Measurements from ENCODE around the gene ARMC6.

Gene ARMC6

DNA sequence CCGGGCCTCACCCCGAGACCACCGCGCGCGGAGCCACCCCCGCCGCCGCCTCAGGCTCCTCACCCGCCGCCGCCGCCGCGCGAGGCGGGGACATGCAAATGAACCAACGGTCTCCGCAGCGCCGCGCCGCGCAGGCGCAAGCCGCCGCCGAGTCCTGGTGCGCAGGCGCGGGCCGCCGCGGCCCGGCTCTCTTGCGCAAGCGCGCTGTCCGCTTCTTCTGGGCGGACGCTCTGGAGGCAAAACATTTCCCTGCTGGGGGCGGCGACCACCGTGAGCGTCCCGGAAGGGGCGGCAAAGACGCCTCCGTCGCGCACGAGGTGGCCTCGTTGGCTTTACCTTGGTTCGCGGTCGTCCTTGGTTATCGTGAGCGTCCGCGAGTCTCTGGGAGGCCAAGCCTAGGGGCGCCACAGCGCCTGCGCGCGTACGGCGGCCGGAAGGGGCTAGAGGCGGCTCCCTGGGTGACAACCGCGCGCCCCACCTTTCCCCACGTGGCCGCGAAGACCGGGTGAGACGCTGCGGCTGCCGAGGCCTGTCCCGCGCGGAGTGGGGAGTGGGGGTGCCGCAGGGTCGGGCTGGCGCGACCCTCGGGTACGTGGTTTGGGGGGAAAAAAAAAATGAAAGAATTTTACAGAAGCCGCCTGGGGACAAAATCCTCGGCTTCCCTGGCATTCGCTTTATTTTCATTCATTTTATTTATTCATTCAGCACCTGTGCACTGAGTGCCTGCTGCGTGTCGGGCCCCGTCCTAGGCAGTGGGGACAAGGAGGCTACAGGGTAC, at the start of gene ARMC6, which contains the start of gene SUGP2:
Gene ARMC6, plus strand, starts transcription at position 178 of the 778 bp plus-strand sequence. CDS start 607 bp downstream, outside the sequence.
Gene SUGP2, minus strand, starts transcription at position 92 of the 778 bp plus-strand sequence. CDS start 2,446 bp downstream, outside the sequence.
- peak within 1 kb of the TSS; percentile 67 to 100 (median 97) for H3K27ac ChIP-seq

DNA sequence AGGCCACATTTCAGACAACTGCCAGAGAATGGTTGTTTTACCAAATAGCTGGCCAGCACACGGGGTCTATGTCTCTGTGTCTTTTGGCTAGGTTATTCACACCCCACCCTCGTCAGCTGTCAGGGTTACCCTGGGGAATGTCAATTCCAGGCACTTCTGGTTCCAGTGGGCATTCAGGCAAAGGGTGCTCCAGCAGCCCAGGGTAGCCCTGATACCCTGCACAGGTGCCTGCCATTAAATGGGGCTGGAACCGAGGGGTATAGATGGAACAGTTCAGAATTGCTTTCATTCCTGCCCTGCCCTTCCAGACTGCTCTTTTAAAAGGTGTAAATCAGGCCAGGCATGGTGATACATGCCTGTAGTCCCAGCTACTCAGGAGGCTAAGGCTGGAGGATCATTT, 49.2 kb upstream of the ARMC6 start:
- Histone ChIP-seq H3K4me3 (no peak overlapping the region), H3K27ac (no peak overlapping the region)

More for the DNA sequence above, at the start of gene ARMC6, which contains the start of gene SUGP2:
- H3K4me3 ChIP-seq, result peak within 1 kb of the TSS; percentile 56 to 97 (median 77)

DNA sequence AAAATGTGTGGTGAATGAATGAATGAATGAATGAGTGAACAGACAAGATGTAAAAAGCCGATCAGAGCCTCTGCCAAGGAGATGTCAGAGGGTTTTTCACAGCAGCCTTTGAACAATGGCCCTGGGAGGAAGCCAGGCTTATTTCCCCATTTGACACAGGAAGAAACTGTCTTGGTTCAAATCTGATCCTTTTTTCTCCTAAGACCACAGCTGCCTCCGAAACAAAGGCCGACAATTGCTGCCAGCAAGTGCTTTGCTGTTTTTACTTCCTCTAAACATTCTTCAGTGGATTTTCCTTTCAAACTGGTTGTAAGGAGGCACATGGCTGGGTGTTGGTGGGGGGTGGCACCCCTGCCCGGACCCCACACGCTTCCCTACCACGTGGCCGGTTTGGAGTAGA, 48.1 kb upstream of the ARMC6 start:
- Histone ChIP-seq H3K4me3 (no peak overlapping the region), H3K27ac (peak overlapping the region in 3 of 21 experiments; percentile 30 to 55 (median 46))

DNA sequence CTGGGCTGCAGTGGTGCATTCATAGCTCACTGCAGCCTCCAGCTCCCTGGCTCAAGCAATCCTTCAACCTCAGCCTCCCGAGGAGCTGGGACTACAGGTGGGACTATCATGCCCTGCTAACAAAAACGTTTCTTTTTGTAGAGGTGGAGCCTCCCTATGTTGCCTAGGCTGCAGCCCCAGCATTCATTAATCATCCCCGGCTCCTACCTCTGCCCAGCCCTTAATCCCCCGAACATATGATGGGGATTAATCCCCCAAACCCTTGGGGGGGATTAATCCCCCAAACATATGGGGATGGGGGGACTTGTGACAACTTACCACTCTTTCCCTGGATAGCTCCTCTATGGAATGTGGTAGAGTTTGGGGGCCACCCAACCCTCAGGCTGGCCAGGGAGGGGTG, 45.9 kb upstream of the ARMC6 start:
- no peak overlapping the region for H3K27ac ChIP-seq
- H3K4me3 ChIP-seq, result no peak overlapping the region

DNA sequence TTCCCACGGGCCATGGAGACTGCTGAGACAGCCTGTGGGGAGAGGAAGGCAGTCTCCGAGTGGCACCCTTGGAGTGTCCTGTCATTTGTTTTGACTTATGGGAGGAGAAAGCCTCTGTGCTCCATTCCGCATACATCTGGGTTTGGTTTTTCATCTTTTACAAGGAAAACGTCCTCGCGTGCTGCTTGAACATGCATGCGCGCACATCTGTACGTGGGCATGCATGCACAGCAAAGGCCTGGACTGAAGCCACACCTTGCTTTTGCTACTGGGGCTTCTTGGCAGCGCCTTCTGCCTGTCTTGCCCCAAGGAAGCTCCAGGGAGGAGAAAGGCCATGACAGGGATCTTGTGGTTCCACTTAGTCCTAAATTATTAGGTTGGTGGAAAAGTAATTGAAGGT, 44.1 kb upstream of the ARMC6 start:
- Histone ChIP-seq H3K27ac (no peak overlapping the region), H3K4me3 (no peak overlapping the region)

DNA sequence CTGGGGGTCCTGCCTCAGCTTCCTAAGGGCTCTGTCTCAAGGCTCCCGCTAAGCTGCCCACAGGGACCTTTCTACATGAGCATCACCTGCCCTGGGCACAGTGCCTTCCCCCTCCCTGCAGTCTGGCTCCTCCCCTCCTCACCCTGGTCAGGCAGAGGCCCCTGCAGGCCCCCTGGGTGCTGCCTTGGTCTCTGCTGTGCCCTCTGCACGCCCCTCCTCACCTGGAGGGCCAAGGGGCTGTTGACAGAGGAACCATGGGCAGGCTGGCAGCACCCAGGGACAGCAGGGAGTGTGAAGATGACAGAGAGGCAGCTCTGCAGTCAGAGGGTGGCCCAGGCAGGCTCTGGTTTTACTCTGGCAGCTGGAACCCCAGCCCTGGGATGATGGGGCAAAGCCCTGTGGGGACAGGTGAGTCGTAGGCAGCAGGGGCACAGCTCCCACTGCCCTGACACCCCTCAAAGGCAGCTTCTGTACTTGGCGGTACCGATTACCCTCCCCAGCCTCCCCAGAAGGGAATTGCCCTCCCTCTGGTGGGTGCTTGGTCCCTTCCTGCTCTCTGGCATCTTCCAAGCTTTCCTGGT, 43.2 kb upstream of the ARMC6 start:
- Histone ChIP-seq H3K27ac (no peak overlapping the region), H3K4me3 (no peak overlapping the region)

DNA sequence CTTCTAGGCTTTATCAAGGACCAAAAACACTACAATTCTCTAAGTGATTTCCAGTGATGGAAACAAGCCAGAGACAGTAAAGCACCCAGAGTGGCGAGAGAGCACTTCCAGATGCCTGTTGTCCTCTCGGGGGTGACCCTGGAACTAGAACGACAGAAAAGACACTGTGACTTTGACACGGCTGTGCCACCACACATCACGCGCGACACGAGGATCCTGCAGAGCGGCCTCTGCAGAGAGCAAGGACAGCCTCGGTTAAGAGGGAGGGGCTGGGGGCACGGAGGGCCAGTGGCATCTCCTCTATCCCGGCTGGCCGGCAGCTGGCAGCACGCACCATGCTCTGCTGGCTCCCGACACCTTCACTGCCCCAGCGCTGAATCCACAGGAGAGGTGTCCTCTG, 42.4 kb upstream of the ARMC6 start:
- no peak overlapping the region for H3K4me3 ChIP-seq
- no peak overlapping the region for H3K27ac ChIP-seq

DNA sequence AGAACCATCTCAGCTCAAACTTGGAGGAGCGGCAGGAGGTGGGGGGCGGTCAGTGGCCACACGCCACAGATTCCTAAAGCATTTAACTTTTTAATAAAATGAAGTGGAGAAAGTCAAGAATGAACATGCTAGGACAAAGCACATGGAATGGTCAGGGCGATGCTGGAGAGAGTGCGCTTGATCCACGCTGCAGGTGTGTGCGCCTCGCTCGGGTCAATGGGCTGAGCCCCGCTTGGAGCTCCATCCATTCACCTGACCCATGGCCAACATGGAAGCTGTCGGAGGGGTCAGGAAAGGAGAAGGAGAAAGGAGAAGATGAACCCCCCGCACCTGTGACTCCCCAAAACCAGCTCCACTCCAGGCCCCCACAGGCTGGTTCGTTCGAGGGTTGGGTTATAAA, 41.9 kb upstream of the ARMC6 start:
- H3K27ac ChIP-seq, result no peak overlapping the region
- no peak overlapping the region for H3K4me3 ChIP-seq

DNA sequence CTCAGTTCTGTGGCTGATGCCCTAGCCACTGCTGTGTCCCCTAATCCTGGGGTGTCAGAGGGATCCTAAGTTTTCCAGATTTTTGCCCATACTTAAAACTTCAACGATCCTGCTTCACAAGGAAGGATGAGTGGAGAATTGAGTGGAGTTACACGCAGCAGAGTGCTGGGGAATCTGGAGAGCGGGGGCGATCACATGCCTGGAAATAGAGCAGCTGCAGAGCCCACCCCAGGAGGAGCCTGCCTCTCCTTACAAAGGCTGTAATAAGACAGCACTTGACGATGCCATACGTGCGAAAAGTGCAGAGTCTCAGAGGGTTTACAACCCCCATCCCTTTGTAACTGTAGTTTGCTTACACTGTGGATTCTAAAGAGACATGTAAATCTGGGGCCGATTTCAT, 40.7 kb upstream of the ARMC6 start:
- Histone ChIP-seq H3K27ac (no peak overlapping the region), H3K4me3 (no peak overlapping the region)

DNA sequence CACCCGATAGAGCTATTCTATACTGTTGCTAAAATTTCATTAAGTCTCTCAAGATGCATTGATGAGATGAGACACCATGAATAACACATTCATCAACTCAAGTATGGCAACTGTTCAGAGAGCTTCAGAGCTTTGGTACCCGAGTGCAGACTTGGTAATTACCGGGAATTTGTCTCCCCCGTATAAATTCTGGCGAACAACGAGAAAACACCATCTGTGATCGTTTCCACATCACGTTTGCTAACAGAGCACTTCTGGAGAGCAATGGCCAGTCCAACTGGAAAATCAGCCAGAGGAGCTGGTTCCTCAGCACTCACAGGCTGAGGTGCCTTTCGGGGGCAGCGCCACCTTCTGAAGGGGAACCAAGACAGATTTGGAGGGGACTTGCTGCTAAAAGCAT, 40.3 kb upstream of the ARMC6 start:
- H3K4me3 ChIP-seq, result no peak overlapping the region
- H3K27ac ChIP-seq, result no peak overlapping the region

DNA sequence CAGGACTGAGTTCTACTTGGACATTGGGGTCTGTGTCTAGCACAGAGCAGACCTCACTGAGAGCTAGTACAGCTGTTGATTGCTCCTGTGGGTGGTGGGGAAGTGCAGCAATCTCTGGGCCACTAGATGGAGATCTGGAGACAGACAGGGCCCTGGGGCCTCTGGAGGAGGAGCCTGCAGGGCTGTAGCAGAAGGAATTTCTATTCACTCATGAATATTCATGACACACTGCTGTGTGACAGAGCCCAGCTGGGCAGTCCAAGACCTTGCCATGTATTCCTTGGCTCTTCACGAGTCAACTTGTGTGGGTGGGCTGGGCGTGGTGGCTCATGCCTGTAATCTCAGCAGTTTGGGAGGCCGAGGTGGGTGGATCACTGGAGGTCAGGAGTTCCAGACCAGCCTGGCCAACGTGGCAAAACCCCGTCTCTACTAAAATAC, 37.6 kb upstream of the ARMC6 start:
- no peak overlapping the region for H3K27ac ChIP-seq
- no peak overlapping the region for H3K4me3 ChIP-seq

DNA sequence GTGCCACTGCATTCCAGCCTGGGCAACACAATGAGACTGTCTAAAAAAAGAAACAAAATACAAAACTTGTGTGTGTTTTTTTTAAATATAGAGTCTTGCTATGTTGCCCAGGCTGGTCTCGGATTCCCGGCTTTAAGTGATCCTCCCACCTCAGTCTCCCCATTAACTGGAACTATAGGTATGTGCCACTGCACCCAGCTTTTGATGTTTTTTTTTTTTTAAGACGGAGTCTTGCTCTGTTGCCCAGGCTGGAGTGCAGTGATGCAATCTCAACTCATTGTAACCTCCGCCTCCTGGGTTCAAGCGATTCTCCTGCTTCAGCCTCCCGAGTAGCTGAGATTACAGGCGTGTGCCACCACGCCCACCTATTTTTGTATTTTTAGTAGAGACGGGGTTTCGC, 37.1 kb upstream of the ARMC6 start:
- H3K4me3 ChIP-seq, result no peak overlapping the region
- no peak overlapping the region for H3K27ac ChIP-seq

DNA sequence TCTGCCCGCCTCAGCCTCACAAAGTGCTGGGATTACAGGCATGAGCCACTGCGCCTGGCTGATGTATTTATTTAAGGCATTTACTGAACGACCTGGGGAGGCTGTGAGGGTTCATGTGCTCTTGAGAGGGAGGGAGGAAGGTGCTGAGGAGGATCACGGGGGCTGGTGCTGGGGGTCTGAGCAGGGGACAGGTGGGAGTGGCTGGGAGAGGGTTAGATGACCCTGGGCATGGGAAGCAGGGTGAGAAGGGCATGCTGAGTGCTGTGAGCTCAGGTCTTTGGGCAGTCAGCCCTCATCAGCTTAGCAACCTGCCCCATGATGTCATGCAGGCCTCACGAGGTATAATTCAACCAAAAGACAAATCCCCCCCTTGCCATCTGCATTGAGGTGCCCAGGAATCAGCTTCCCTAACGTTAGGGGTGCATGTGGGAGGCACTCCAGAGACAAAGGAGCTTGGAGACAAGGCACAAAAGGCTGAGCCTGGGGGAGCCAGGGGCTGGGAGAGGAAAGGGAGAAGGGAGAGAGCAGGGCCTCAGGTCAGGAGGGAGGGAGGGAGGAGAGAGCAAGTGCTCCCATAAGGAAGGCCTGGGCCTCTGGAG, 36.5 kb upstream of the ARMC6 start:
- Histone ChIP-seq H3K27ac (no peak overlapping the region), H3K4me3 (no peak overlapping the region)

DNA sequence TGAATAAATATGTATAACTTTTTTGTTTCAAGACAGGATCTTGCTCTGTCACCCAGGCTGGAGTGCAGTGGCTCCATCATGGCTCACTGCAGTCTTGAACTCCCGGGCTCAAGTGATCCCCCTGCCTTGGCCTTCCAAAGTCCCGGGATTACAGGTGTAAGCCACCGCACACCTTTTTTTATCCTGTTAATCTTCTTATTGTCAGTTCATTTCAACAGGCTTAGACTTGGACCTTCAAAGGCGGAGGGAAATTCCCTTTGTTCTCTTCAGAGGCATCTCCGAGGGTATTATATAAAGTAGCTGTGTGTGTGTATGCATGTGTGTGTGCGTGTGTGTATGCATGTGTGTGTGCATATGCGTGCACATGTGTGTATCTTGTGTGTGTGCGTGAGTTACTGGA, 35.1 kb upstream of the ARMC6 start:
- Histone ChIP-seq H3K4me3 (no peak overlapping the region), H3K27ac (no peak overlapping the region)

DNA sequence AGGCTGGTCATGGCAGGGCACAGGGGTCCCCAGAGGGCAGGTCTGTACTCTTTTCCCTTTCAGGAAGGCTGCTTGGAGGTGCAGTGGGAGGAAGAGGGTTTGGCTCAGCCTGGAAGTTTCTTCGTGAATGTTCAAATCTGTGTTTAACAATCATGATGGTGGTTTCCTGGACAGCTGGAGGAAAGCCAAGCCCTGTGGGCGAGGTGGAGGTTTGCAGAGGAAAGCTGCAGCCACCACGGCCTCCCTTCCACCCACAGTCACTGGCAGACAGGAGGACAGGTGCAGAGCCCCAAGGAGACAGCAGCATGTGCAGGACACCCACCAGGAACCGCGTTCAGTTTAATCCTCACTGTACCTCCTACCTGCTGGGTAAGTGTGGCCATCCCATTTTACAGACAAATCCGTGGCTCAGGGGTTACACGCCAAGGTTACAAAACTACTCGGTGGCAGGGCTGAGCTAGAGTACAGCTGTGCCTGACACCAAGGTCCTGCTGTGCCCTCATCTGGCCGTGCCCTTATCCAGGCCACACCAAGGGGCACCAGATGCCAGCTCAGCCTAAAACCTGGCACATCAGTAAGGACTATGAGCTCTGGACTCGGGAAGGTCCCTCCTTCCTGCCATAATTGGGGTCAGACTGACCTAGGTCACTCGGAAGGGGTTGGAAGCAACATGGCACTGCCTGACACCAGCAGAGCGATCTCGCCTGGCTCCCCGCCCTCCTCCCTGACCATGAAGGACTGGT, 34.2 kb upstream of the ARMC6 start:
- no peak overlapping the region for H3K4me3 ChIP-seq
- H3K27ac ChIP-seq, result no peak overlapping the region

DNA sequence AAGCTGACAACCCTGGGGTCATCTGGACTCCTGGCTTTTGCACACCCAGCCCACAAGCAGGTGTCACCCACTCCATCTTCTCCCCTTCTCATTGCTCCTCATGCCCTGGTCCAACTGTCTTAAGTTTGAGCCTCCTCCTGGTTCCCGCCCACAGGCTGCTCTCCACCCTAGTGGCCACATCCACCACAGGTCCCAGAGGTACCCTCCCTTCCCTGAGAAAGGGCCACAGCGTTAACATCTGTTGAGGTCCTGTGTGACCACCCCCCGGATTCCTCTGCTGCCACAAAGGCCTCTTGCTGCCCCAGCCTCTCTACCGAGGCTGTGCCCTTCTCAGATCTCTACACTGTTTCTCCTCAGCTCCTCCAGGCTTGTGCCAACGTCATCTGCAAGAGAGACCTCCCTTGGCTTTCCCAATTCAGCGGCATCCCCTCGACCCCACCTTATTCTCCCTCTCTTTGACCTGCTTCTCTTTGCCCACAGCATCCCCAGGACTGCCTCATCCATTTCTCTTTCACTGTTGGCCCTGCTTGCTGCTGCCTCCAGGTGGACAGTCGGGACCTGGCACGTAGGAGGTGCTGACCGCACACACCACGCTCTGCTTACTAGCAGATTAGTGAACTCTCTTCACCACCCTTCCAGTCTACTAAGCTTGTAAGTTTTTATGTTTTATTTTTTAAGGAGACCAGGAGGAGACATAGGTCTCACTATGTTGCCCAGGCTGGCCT, 33.3 kb upstream of the ARMC6 start:
- Histone ChIP-seq H3K27ac (no peak overlapping the region), H3K4me3 (no peak overlapping the region)

DNA sequence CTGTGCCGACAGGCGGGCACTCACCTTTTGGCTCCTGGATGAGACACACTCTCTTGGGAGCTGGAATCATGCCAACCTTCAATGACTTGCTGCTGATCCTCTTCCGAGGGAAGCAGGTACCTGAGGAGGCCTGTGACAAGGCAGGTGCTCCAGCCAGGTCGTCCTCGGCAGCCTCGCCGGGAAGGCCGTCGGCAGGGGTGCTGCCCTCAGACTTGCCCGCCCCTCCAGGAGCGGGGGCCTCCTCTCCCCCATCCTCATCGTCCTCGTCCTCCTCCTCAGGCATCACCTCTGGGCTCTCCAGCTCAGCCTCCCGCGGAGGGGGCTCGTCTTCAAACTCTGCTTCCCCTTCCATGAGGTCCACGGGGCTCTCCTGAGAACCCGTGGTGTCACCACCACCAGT, 29.3 kb upstream of the ARMC6 start:
- Histone ChIP-seq H3K27ac (no peak overlapping the region), H3K4me3 (no peak overlapping the region)

DNA sequence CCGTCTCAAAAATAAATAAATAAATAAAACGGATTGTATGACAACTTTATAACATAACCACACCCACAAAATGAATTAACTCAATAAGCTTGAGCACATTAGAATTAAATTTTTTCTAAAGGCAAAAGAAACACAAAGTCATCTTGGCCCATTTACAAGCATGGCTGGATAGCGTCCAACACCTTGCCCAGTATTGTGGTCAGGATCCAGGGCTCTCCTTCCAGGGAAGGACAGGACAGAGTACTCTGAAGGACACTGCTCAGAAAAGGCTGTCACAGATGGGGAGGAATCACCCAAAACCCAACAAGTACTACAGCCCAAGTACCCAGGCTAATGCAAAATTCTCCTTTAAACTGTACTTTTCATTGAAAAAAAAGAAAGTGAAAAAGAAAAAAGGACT, 27.2 kb upstream of the ARMC6 start:
- Histone ChIP-seq H3K27ac (no peak overlapping the region), H3K4me3 (no peak overlapping the region)

DNA sequence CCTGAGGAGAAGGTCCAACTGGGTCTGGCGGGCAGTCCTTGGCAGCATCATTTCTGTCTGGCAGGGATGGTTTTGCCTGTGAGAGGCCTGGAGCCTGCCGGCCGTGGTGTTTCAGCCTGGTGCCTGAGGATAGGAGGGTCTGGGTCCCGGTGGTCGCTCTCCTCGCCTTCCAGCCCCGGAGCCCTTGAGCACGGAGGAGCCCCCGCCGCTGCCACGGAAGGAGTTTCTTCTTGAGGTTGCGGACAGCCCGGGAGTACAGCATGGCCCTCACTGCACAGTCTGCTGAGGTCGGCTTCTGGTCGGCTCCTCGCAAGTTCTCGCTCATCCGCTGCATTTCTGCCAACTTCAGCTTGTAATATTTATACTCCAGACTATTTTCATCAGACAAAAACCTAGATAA, 23.5 kb upstream of the ARMC6 start:
- Histone ChIP-seq H3K4me3 (no peak overlapping the region), H3K27ac (no peak overlapping the region)

DNA sequence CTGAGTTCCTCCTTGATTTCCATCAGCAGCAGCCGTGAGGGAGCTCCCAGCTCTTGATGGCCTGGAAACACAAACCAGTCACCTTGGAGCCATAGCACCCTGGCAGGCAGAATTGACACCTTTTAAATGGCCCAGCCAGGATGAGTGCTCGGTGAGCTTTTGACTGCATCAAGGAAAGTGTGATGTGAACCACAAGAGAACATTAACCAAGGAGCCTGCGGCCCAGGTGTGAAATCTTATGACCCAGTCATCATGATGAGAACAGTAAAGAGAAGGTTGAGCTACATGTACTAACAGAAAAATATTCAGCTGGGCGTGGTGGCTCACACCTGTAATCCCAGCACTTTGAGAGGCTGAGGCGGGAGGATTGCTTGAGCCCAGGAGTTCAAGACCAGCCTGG, 22.9 kb upstream of the ARMC6 start:
- H3K27ac ChIP-seq, result no peak overlapping the region
- H3K4me3 ChIP-seq, result no peak overlapping the region

Data from skin epidermis (tissue), 12 donors.